ENCODE results near the gene MAST4. TPM values are rescaled to one million over a fixed set of nuclear protein-coding genes. Genes with fewer than 3 reads are reported as not detected.
A peak's percentile ranks its signal among the peaks of the same experiment; 100 is the strongest.

The MAST4 gene
- total RNA-seq, 1 experiment from 2014 or later, result 4.7 TPM

- DNase-seq (ENCODE audit: low spot score), result no peak
These were observed 441.0 kb downstream of the MAST4 start for GRCh38 chr5:67037171-67037570.

- DNase-seq (ENCODE audit: low spot score), result no peak
These were observed 442.8 kb downstream of the MAST4 start for GRCh38 chr5:67038817-67039603.

GRCh38 chr5:67042176-67043003, 446.2 kb downstream of the MAST4 start:
- DNase-seq (ENCODE audit: low spot score), result no peak

GRCh38 chr5:67043796-67044511, 447.8 kb downstream of the MAST4 start:
- DNase-seq (ENCODE audit: low spot score), result no peak

- no peak for DNase-seq (ENCODE audit: low spot score)
These were observed 449.9 kb downstream of the MAST4 start for GRCh38 chr5:67045816-67046740.

GRCh38 chr5:67047160-67047559, 451.0 kb downstream of the MAST4 start:
- no peak for DNase-seq (ENCODE audit: low spot score)

GRCh38 chr5:67047616-67048015, 451.4 kb downstream of the MAST4 start:
- no peak for DNase-seq (ENCODE audit: low spot score)

- peak; percentile 37 for DNase-seq (ENCODE audit: low spot score)
These were observed 453.9 kb downstream of the MAST4 start for GRCh38 chr5:67050125-67050524.

GRCh38 chr5:67050635-67051034, 454.4 kb downstream of the MAST4 start:
- DNase-seq (ENCODE audit: low spot score), result no peak

- peak; percentile 44 for DNase-seq (ENCODE audit: low spot score)
These were observed 455.0 kb downstream of the MAST4 start for GRCh38 chr5:67051164-67051563.

- DNase-seq (ENCODE audit: low spot score), result no peak
These were observed 455.8 kb downstream of the MAST4 start for GRCh38 chr5:67052034-67052433.

GRCh38 chr5:67053229-67053628, 457.0 kb downstream of the MAST4 start:
- DNase-seq (ENCODE audit: low spot score), result no peak

- no peak for DNase-seq (ENCODE audit: low spot score)
These were observed 463.0 kb downstream of the MAST4 start for GRCh38 chr5:67058998-67059743.

GRCh38 chr5:67059744-67060490, 463.7 kb downstream of the MAST4 start:
- DNase-seq (ENCODE audit: low spot score), result no peak

GRCh38 chr5:67061511-67061910, 465.3 kb downstream of the MAST4 start:
- DNase-seq (ENCODE audit: low spot score), result no peak

- DNase-seq (ENCODE audit: low spot score), result no peak
These were observed 466.9 kb downstream of the MAST4 start for GRCh38 chr5:67063055-67063454.

GRCh38 chr5:67063791-67064190, 467.6 kb downstream of the MAST4 start:
- no peak for DNase-seq (ENCODE audit: low spot score)

- DNase-seq (ENCODE audit: low spot score), result no peak
These were observed 469.0 kb downstream of the MAST4 start for GRCh38 chr5:67065237-67065636.

GRCh38 chr5:67065696-67066095, 469.5 kb downstream of the MAST4 start:
- DNase-seq (ENCODE audit: low spot score), result no peak

GRCh38 chr5:67066815-67067214, 470.6 kb downstream of the MAST4 start:
- DNase-seq (ENCODE audit: low spot score), result peak; percentile 38

Data from HT-29 (cell line).